ENCODE data around the gene CENPV. TPM values are rescaled to one million over a fixed set of nuclear protein-coding genes. Genes with fewer than 3 reads are reported as not detected.

The CENPV gene
- polyA plus RNA-seq, 3 donors, result 71.8 to 90.3 (median 76.7) TPM

Other genes starting within 250 kb of the CENPV start
- gene NCOR1, start 137.9 kb downstream of the CENPV start, polyA plus RNA-seq (ENCODE audit: insufficient read length in 3 of 3), result 100 to 1,000 TPM; 102 to 117 (median 112) TPM
- 10 to 100 TPM; 22.0 to 44.5 (median 41.7) TPM for gene PIGL, start 136.3 kb downstream of the CENPV start, polyA plus RNA-seq (ENCODE audit: insufficient read length in 3 of 3)
- 1,000 to 10,000 TPM; 1,838 to 2,108 (median 1,854) TPM for gene UBB, start 27.6 kb upstream of the CENPV start, polyA plus RNA-seq (ENCODE audit: insufficient read length in 3 of 3)
- 1 to 10 TPM; 1.7 to 3.2 (median 2.2) TPM for gene TRPV2, start 62.1 kb upstream of the CENPV start, polyA plus RNA-seq (ENCODE audit: insufficient read length in 3 of 3)
- 1 to 10 TPM; 4.6 to 5.6 (median 5.0) TPM for gene LRRC75A, start 138.7 kb upstream of the CENPV start, polyA plus RNA-seq (ENCODE audit: insufficient read length in 3 of 3)
- 10 to 100 TPM in 1 of 3 donors, 1 to 10 TPM in 2; 9.2 to 10.2 (median 9.4) TPM for gene ZNF287, start 215.7 kb upstream of the CENPV start, polyA plus RNA-seq (ENCODE audit: insufficient read length in 3 of 3)